Measurements from ENCODE around the gene ARHGEF7. TPM values are rescaled to one million over a fixed set of nuclear protein-coding genes. Genes with fewer than 3 reads are reported as not detected.

Gene ARHGEF7
- total RNA-seq, 1 donor from 2014 or later = 73.7 TPM

- no peaks in the 10 kb centered on the region for H3K9me3 ChIP-seq (ENCODE audit: insufficient read depth, low read depth, low read length)
- peak overlapping the region; percentile 49 for H3K4me2 ChIP-seq (ENCODE audit: low read length)
- peak overlapping the region; percentile 36 for H3K27ac Mint-ChIP-seq (ENCODE audit: unreplicated experiment)
- DNase-seq (ENCODE audit: low read depth) = peak; percentile 40
- H3K9ac ChIP-seq (ENCODE audit: low read length) = peak overlapping the region; percentile 57
- H2AFZ ChIP-seq (ENCODE audit: low read depth, low read length) = no peak overlapping the region
- H3K27ac ChIP-seq (ENCODE audit: low read depth, low read length) = peak overlapping the region; percentile 59
- peaks cover 14% of the 10 kb centered on the region for H3K79me2 ChIP-seq (ENCODE audit: insufficient read depth, low read length)
- peaks cover 19% of the 10 kb centered on the region for H3K36me3 Mint-ChIP-seq (ENCODE audit: low read depth, unreplicated experiment)
- peaks cover 16% of the 10 kb centered on the region for H3K4me1 Mint-ChIP-seq (ENCODE audit: low read depth, unreplicated experiment)
- H3K27me3 Mint-ChIP-seq (ENCODE audit: low read depth, unreplicated experiment) = no peaks in the 10 kb centered on the region
- no peak overlapping the region for H3K4me3 Mint-ChIP-seq (ENCODE audit: unreplicated experiment)
- peaks cover 22% of the 10 kb centered on the region for H4K20me1 ChIP-seq (ENCODE audit: insufficient read depth, low read length)
- H3K27me3 ChIP-seq (ENCODE audit: insufficient read depth, low read length) = no peaks in the 10 kb centered on the region
- H3K36me3 ChIP-seq (ENCODE audit: insufficient read depth, low read length) = peaks cover 24% of the 10 kb centered on the region
- H3K4me1 ChIP-seq (ENCODE audit: insufficient read depth, low read length) = peaks cover 4% of the 10 kb centered on the region
- peaks cover 2% of the 10 kb centered on the region for H3K9me3 Mint-ChIP-seq (ENCODE audit: unreplicated experiment)
- H3K4me3 ChIP-seq (ENCODE audit: insufficient read depth, low read depth, low read length) = no peak overlapping the region
- no peak for FAIRE-seq
- TF ChIP-seq EZH2 (IDR thresholded peaks at IDR 0.05; ENCODE audit: insufficient read depth, low read length) (no peak), CTCF (IDR thresholded peaks at IDR 0.05; ENCODE audit: insufficient read depth, low read depth, low read length) (no peak)
Measured at GRCh38 chr13:111270765-111271698, 155.9 kb downstream of the ARHGEF7 start.

- H3K9me3 ChIP-seq (ENCODE audit: insufficient read depth, low read depth, low read length) = no peaks in the 10 kb centered on the region
- no peak overlapping the region for H3K27ac ChIP-seq (ENCODE audit: low read depth, low read length)
- H3K79me2 ChIP-seq (ENCODE audit: insufficient read depth, low read length) = peaks cover 10% of the 10 kb centered on the region
- Mint-ChIP-seq H3K9me3 (ENCODE audit: unreplicated experiment) (no peaks in the 10 kb centered on the region), H3K36me3 (ENCODE audit: low read depth, unreplicated experiment) (peaks cover 17% of the 10 kb centered on the region), H3K4me1 (ENCODE audit: low read depth, unreplicated experiment) (peaks cover 16% of the 10 kb centered on the region), H3K27ac (ENCODE audit: unreplicated experiment) (no peak overlapping the region), H3K4me3 (ENCODE audit: unreplicated experiment) (no peak overlapping the region), H3K27me3 (ENCODE audit: low read depth, unreplicated experiment) (no peaks in the 10 kb centered on the region)
- H3K4me2 ChIP-seq (ENCODE audit: low read length) = no peak overlapping the region
- no peak overlapping the region for H2AFZ ChIP-seq (ENCODE audit: low read depth, low read length)
- no peaks in the 10 kb centered on the region for H3K27me3 ChIP-seq (ENCODE audit: insufficient read depth, low read length)
- H4K20me1 ChIP-seq (ENCODE audit: insufficient read depth, low read length) = peaks cover 12% of the 10 kb centered on the region
- DNase-seq (ENCODE audit: low read depth) = no peak
- peaks cover 24% of the 10 kb centered on the region for H3K36me3 ChIP-seq (ENCODE audit: insufficient read depth, low read length)
- FAIRE-seq = no peak
- peaks cover 4% of the 10 kb centered on the region for H3K4me1 ChIP-seq (ENCODE audit: insufficient read depth, low read length)
- no peak for TF ChIP-seq CTCF (IDR thresholded peaks at IDR 0.05; ENCODE audit: insufficient read depth, low read depth, low read length)
- no peak for TF ChIP-seq EZH2 (IDR thresholded peaks at IDR 0.05; ENCODE audit: insufficient read depth, low read length)
- H3K4me3 ChIP-seq (ENCODE audit: insufficient read depth, low read depth, low read length) = no peak overlapping the region
- no peak overlapping the region for H3K9ac ChIP-seq (ENCODE audit: low read length)
Measured at GRCh38 chr13:111272117-111272516, 157.0 kb downstream of the ARHGEF7 start.

- H3K4me2 ChIP-seq (ENCODE audit: low read length) = no peak overlapping the region
- Mint-ChIP-seq H3K36me3 (ENCODE audit: low read depth, unreplicated experiment) (peaks cover 10% of the 10 kb centered on the region), H3K9me3 (ENCODE audit: unreplicated experiment) (no peaks in the 10 kb centered on the region), H3K27me3 (ENCODE audit: low read depth, unreplicated experiment) (no peaks in the 10 kb centered on the region), H3K27ac (ENCODE audit: unreplicated experiment) (no peak overlapping the region), H3K4me3 (ENCODE audit: unreplicated experiment) (no peak overlapping the region), H3K4me1 (ENCODE audit: low read depth, unreplicated experiment) (peaks cover 11% of the 10 kb centered on the region)
- peaks cover 8% of the 10 kb centered on the region for H3K4me1 ChIP-seq (ENCODE audit: insufficient read depth, low read length)
- FAIRE-seq (no peak), DNase-seq (ENCODE audit: low read depth) (no peak)
- no peak overlapping the region for H3K4me3 ChIP-seq (ENCODE audit: insufficient read depth, low read depth, low read length)
- peaks cover 32% of the 10 kb centered on the region for H3K36me3 ChIP-seq (ENCODE audit: insufficient read depth, low read length)
- H4K20me1 ChIP-seq (ENCODE audit: insufficient read depth, low read length) = peaks cover 7% of the 10 kb centered on the region
- H3K9ac ChIP-seq (ENCODE audit: low read length) = no peak overlapping the region
- H3K27ac ChIP-seq (ENCODE audit: low read depth, low read length) = no peak overlapping the region
- H3K79me2 ChIP-seq (ENCODE audit: insufficient read depth, low read length) = peaks cover 25% of the 10 kb centered on the region
- TF ChIP-seq EZH2 (IDR thresholded peaks at IDR 0.05; ENCODE audit: insufficient read depth, low read length) = no peak
- TF ChIP-seq CTCF (IDR thresholded peaks at IDR 0.05; ENCODE audit: insufficient read depth, low read depth, low read length) = no peak
- no peaks in the 10 kb centered on the region for H3K9me3 ChIP-seq (ENCODE audit: insufficient read depth, low read depth, low read length)
- no peak overlapping the region for H2AFZ ChIP-seq (ENCODE audit: low read depth, low read length)
- H3K27me3 ChIP-seq (ENCODE audit: insufficient read depth, low read length) = no peaks in the 10 kb centered on the region
Measured at GRCh38 chr13:111275382-111275781, 160.3 kb downstream of the ARHGEF7 start.
